Measurements from ENCODE around the gene TMEM178B.

DNA sequence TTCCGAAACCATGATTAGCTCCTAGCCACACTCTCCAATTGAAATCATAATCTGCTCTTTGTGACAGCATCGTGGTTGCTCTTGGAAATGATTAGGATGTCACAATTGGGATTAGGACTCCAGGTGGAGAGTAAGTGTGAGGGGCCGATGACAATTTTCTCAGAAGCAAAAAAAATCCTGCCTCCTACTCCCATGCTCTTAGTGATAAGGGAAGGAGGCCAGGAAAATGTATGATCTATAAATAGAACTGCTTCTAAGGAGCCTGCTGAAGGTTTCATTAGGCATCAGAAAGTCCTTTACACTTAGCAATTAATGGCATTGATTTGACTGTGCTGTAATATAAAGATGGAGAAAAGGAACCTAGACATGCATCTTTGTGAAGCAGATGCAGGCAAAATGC is 251.0 kb downstream of the TMEM178B start:
- TF ChIP-seq, protein P1, sequence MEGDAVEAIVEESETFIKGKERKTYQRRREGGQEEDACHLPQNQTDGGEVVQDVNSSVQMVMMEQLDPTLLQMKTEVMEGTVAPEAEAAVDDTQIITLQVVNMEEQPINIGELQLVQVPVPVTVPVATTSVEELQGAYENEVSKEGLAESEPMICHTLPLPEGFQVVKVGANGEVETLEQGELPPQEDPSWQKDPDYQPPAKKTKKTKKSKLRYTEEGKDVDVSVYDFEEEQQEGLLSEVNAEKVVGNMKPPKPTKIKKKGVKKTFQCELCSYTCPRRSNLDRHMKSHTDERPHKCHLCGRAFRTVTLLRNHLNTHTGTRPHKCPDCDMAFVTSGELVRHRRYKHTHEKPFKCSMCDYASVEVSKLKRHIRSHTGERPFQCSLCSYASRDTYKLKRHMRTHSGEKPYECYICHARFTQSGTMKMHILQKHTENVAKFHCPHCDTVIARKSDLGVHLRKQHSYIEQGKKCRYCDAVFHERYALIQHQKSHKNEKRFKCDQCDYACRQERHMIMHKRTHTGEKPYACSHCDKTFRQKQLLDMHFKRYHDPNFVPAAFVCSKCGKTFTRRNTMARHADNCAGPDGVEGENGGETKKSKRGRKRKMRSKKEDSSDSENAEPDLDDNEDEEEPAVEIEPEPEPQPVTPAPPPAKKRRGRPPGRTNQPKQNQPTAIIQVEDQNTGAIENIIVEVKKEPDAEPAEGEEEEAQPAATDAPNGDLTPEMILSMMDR (IDR thresholded peaks at IDR 0.05): no peak
- TF ChIP-seq POLR2A (IDR thresholded peaks at IDR 0.05): no peak
